EH (cell line): ENCODE data around the gene PFKFB3.
"Not testable (repeated sequence)": the region's sequence is repeated elsewhere in the genome, so short reads cannot be mapped to it uniquely, and the experiment has no call there.

Source experiments
- DNase-seq: peaks from one replicate; pipeline ENCODE4 v3.0.0-alpha.2; 2015; ENCODE audit warnings: low read depth

PFKFB3 gene

DNA sequence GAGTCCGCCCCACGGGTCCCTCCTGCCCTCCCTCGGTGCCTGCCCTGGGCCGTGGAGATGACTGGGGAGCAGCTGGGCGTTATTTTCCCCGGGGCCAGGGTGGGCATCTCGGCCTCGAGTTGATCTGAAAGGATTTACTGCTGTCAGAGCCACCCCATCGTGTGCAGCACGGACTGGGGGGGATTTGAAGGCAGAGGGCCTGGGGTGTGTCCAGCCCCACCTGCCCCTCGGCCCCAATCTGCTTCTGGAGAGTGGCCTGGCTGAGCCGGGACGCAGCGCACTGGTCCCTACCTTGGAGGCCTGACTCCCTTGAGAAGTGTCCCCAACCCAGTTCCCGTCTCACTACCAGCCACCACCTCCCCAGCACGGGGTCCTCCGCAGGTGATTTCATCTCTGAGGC lies 24.2 kb upstream of the PFKFB3 start:
- DNase-seq: no peak

GRCh38 chr10:6179078-6179477 lies 23.7 kb upstream of the PFKFB3 start:
- no peak for DNase-seq

GRCh38 chr10:6180480-6181110 lies 22.1 kb upstream of the PFKFB3 start:
- DNase-seq: no peak

DNA sequence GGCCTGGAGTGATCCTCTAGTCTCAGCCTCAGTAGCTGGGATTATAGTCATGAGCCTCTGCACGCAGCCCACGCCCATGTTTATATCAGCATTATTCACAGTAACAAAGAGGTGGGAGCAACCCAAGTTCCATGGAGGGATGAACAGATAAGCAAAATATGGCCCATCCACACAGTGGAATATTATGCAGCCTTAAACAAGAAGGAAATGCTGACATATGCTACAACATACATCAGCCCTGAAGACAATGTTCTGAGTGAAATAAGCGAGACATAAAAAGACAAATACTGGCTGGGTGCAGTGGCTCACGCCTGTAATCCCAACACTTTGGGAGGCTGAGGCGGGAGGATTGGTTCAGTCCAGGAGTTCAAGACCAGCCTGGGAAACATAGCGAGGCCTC lies 21.5 kb upstream of the PFKFB3 start:
- no peak for DNase-seq

GRCh38 chr10:6182454-6183098 lies 20.2 kb upstream of the PFKFB3 start:
- no peak for DNase-seq

- DNase-seq: no peak
Observed at GRCh38 chr10:6185039-6185716, 17.6 kb upstream of the PFKFB3 start.

GRCh38 chr10:6186894-6187256 lies 15.9 kb upstream of the PFKFB3 start:
- no peak for DNase-seq

- DNase-seq: no peak
Observed at GRCh38 chr10:6187278-6187677, 15.5 kb upstream of the PFKFB3 start.

DNA sequence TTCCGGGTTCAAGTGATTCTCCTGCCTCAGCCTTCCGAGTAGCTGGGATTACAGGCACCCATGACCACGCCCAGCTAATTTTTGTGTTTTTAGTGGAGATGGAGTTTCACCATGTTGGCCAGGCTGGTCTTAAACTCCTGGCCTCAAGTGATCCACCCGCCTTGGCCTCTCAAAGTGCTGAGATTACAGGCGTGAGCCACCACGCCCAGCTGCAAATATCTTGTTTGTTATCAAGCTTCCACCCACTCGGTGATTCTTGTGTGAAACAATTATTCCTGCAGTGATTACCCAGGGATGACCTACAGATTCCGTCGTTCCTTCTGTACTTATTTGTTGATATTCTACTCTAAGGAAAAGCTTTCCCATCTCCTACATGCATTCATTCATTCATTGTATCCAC lies 12.7 kb upstream of the PFKFB3 start:
- not testable (repeated sequence) for DNase-seq

DNA sequence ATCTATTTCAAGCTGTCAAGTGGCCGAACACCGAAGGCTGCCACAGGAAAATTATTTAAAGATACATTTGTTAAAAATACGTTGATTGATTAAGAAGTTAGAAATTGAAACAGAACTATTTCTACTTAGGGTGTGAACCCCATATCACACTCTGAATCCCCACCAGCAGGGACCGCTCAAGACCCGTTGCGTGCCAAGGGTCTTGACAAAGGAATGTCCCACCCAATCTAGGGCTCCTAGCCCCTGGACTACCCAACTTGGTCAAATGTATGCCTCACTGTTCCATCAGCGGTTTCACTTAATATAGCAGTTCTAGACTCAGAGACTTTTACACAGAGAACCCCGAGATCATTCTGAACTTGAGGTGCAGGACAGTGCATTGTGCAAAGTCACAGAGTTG lies 11.6 kb upstream of the PFKFB3 start:
- no peak for DNase-seq

- no peak for DNase-seq
Observed at GRCh38 chr10:6191569-6191968, 11.2 kb upstream of the PFKFB3 start.

DNA sequence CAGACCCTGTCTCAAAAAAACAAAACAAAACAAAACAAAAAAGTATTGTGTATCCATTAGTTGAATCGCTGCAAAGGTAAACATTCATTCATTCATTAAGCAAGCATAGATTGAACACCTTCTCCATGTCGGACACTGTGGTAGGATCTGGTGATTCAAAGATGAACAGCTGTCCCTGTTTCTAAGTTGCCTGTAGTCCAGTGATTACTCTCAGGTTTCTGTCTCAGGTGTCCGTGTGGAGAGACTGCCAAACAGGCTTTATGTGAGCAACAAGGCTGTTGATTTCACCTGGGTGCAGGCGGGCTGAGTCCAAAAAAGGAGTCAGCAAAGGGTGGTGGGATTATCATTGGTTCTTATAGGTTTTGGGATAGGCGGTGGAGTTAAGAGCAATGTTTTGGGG lies 9.4 kb upstream of the PFKFB3 start:
- not testable (repeated sequence) for DNase-seq

GRCh38 chr10:6194311-6194710 lies 8.4 kb upstream of the PFKFB3 start:
- no peak for DNase-seq

- peak; percentile 74 for DNase-seq
Observed at GRCh38 chr10:6195376-6195775, 7.4 kb upstream of the PFKFB3 start.

DNA sequence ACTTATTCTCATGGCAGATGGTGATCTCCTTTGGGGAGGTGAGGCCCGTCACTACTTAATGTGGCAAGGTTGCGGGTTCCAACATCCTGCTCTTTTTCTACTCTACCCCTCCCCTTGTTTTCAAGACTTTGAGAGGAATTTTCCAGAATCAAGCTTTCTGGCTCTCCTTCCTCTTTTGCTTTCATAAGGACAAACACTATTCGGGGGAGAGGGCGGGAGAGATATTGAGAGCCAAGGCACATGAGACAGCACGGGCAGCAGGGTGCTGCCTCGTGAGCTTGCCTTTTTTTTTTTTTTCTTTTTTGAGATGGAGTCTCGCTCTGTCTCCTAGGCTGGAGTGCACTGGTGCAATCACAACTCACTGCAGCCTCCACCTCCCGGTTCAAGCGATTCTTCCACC lies 6.9 kb upstream of the PFKFB3 start:
- no peak for DNase-seq

DNA sequence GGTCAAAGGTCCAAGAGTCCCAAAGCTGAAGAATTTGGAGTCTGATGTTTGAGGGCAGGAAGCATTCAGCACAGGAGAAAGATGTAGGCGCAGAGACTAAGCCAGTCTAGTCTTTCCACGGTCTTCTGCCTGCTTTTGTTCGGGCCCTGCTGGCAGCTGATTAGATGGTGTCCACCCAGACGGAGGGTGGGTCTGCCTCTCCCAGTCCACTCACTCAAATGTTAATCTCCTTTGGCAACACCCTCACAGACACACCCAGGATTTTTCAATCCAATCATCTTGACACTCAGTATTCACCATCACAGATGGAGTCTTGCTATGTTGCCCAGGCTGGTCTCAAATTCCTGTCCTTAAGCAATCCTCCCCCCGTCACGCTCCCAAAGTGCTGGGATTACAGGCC lies 6.2 kb upstream of the PFKFB3 start:
- not testable (repeated sequence) for DNase-seq

- no peak for DNase-seq
Observed at GRCh38 chr10:6197321-6197720, 5.4 kb upstream of the PFKFB3 start.

DNA sequence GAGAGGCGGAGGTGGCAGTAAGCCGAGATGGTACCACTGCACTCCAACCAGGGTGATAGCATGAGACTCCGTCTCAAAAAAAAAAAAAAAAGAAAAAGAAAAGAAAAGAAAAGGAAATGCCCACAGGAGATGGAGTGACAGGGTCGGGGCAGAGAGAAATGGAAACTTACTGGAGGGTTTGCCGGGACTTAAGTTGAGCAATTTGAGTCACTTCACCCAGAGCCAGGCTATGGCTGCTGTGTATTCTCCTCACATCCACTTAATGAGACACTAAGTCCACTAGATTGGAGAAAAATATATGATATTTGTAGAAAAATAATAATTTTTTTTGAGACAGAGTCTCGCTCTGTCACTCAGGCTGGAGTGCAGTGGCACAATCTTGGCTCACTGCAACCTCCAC lies 4.6 kb upstream of the PFKFB3 start:
- no peak for DNase-seq

DNA sequence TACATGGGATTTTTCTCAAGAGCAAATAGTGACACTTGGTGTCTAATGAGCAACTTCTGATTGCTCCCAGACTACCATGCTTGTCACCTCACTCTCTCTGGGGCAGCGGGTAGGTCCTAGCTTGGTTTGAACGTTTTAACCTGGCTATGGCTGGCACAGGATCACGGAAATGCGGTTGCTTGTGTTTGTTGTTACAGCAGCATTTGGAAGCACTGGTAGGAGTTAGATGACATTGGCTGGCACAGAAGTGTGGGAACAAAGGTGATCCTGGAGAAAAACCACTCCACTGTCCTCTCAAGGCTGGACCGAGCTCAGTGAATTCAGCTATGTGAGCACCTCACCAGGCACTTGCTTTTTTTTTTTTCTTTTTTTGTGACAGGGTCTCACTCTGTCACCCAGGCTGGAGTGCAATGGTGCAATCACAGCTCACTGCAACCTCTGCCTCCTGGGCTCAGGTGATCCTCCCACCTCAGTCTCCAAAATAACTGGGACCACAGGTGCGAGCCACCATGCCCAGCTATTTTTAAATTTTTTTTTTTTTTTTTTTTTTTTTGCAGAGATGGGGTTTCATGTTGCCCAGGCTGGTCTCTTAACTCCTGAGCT lies 3.5 kb upstream of the PFKFB3 start:
- no peak for DNase-seq

- no peak for DNase-seq
Observed at GRCh38 chr10:6200440-6200733, 2.3 kb upstream of the PFKFB3 start.

DNA sequence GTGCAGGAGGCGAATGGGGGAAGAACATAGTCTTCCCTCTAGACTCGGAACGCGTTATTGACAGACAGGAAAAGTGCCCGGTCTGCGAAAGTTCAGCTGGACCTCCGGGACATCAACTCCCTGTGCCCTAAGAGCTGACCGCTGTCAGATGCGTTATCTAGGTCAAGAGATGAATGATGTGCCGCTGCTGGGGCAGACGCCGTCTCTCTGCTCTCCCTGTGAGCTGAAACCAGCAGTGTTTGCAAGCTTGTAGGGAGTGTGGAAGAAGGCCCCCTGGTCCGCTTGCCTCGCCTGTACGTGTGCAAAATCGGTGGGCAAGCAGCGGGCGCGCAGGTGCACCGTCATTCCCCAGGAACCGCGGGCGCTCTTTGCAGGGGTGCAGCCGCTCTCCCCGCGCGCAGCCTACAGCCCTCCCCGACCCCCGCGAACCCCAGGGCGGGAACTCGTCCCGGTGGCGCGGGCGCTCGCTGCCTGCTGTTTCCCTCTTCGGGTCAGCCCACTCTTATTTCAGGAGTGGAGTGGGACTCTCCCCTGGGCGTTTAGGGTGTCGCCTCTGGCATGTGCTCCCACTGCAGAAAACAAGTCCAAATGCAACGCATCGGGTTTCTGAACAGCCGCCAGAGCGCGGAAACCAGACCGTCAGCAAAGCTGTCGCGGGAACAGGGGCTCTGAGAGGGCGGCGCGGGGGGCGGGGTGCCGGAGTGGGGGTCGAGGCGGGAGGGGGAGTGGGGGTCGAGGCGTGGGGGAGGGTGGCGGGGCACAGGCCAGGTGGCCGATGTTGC lies 1.8 kb upstream of the PFKFB3 start:
- DNase-seq: peak; percentile 58

DNA sequence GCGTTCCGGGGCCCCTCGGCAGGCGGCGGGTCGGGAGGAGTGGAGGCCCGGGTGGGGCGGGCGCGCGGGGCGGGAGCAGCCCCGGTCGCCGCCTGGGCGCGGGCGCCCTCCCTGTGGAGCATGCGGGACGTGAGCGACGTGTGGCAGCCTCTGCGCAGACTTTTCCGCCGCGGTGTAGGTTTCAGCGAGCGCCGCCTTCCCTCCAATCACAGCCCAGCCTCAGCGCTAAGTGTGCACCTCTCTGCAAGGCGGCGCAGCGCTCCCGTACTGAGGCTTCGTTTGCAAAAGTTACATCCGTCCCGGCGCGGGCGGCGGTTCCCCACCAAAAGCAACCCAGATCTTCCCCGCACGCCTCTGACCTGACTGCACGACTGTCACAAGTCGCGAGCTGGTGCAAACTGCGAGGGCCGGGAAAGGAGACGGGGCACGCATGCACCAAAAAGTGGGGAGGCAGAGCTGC lies 1.2 kb upstream of the PFKFB3 start:
- DNase-seq: peak; percentile 89
